Thymus (tissue), 11 donors: ENCODE data around the gene GLRX5. TPM values are rescaled to one million over a fixed set of nuclear protein-coding genes. Genes with fewer than 3 reads are reported as not detected.

Source experiments
- DNase-seq, 9 donors: peaks; one replicate each; pipeline ENCODE4 v3.0.0-alpha.2; 2013; ENCODE audit warnings: low spot score in 9 of 9, low read depth in 6 of 9, missing footprints in 1 of 9
- H3K27ac ChIP-seq, 2 donors: one replicate each; pipeline ENCODE4 v1.5.1; 2013; ENCODE audit warnings: control low read depth in 1 of 2, low read depth in 1 of 2, low read length in 1 of 2, mild to moderate bottlenecking in 1 of 2, moderate library complexity in 1 of 2
- H3K27me3 ChIP-seq, 2 donors: one replicate each; pipeline ENCODE4 v1.5.1; 2013; ENCODE audit warnings: low read length in 1 of 2; ENCODE audit not compliant: control insufficient read depth in 2 of 2, insufficient read depth in 1 of 2
- H3K36me3 ChIP-seq, 2 donors: one replicate each; pipeline ENCODE4 v1.5.1; 2013; ENCODE audit warnings: low read length in 1 of 2, mild to moderate bottlenecking in 1 of 2, moderate library complexity in 1 of 2; ENCODE audit not compliant: control insufficient read depth in 2 of 2, insufficient read depth in 2 of 2
- H3K4me1 ChIP-seq, 2 donors: one replicate each; pipeline ENCODE4 v1.5.1; 2013; ENCODE audit warnings: low read length in 2 of 2; ENCODE audit not compliant: control insufficient read depth in 2 of 2, insufficient read depth in 2 of 2
- H3K4me3 ChIP-seq, 2 donors: one replicate each; pipeline ENCODE4 v1.5.1; 2013; ENCODE audit warnings: low read length in 2 of 2, control low read depth in 1 of 2, mild to moderate bottlenecking in 1 of 2
- H3K9me3 ChIP-seq, 2 donors: one replicate each; pipeline ENCODE4 v1.5.1; 2013; ENCODE audit warnings: low read length in 1 of 2, mild to moderate bottlenecking in 1 of 2; ENCODE audit not compliant: control insufficient read depth in 2 of 2, insufficient read depth in 1 of 2
- WGBS: extraction: QIAGEN DNeasy Blood & Tissue Kit; methylation state at CpG from one replicate; pipeline ENCODE4 v1.1.7; 2013; 5-methylcytosine and 5-hydroxymethylcytosine counted together
- polyA plus RNA-seq: library from polyadenylated mRNA; stranded (reverse); fragments of 200-250 nt; gene quantifications from one replicate; pipeline ENCODE4 v1.2.3, GENCODE V29; 2013
- total RNA-seq: library from RNA; stranded (reverse); fragments of 120-200 nt; gene quantifications from one replicate; pipeline ENCODE4 v1.2.4, GENCODE V29; 2013
- donor health status: healthy.

The GLRX5 gene
- total and polyA plus RNA-seq, 2 donors = 44.2 to 51.5 TPM

- H3K27ac ChIP-seq = no peak overlapping the region
- WGBS = 58% methylated on average over 4 of the region's 4 CpGs
- DNase-seq = no peak
- H3K36me3 ChIP-seq = peaks cover 0 to 1% of the 10 kb centered on the region in 2 donors
- H3K4me1 ChIP-seq = peaks cover 26% of the 10 kb centered on the region in 2 donors
- H3K27me3 ChIP-seq = no peaks in the 10 kb centered on the region
- peaks cover 0 to 1% of the 10 kb centered on the region in 2 donors for H3K9me3 ChIP-seq
- peak overlapping the region; percentile 73 to 86 for H3K4me3 ChIP-seq
Observed at GRCh38 chr14:95536036-95536593, 1.3 kb downstream of the GLRX5 start.

GRCh38 chr14:95536671-95537070 lies 1.8 kb downstream of the GLRX5 start:
- H3K4me3 ChIP-seq = peak overlapping the region in 1 of 2 donors; percentile 73
- no peaks in the 10 kb centered on the region for H3K36me3 ChIP-seq
- H3K9me3 ChIP-seq = peaks cover 0 to 1% of the 10 kb centered on the region in 2 donors
- 86% methylated on average over 5 of the region's 5 CpGs for WGBS
- H3K27me3 ChIP-seq = no peaks in the 10 kb centered on the region
- H3K27ac ChIP-seq = no peak overlapping the region
- no peak for DNase-seq
- peaks cover 26% of the 10 kb centered on the region in 2 donors for H3K4me1 ChIP-seq

GRCh38 chr14:95537298-95538089 lies 2.6 kb downstream of the GLRX5 start:
- no peaks in the 10 kb centered on the region for H3K36me3 ChIP-seq
- H3K27me3 ChIP-seq = no peaks in the 10 kb centered on the region
- H3K27ac ChIP-seq = no peak overlapping the region
- WGBS = 97% methylated on average over 9 of the region's 9 CpGs
- H3K4me3 ChIP-seq = no peak overlapping the region
- no peak for DNase-seq
- peaks cover 0 to 1% of the 10 kb centered on the region in 2 donors for H3K9me3 ChIP-seq
- H3K4me1 ChIP-seq = peaks cover 23 to 26% of the 10 kb centered on the region in 2 donors

- H3K9me3 ChIP-seq = peaks cover 0 to 1% of the 10 kb centered on the region in 2 donors
- H3K4me1 ChIP-seq = peaks cover 14 to 18% of the 10 kb centered on the region in 2 donors
- no peak overlapping the region for H3K4me3 ChIP-seq
- WGBS = 98% methylated on average over 14 of the region's 14 CpGs
- DNase-seq = no peak
- H3K27me3 ChIP-seq = no peaks in the 10 kb centered on the region
- H3K36me3 ChIP-seq = no peaks in the 10 kb centered on the region
- H3K27ac ChIP-seq = no peak overlapping the region
Observed at GRCh38 chr14:95538801-95539509, 4.1 kb downstream of the GLRX5 start.

GRCh38 chr14:95540236-95540855 lies 5.5 kb downstream of the GLRX5 start:
- peaks cover 13 to 18% of the 10 kb centered on the region in 2 donors for H3K4me1 ChIP-seq
- no peak for DNase-seq
- H3K36me3 ChIP-seq = peaks cover 0 to 9% of the 10 kb centered on the region in 2 donors
- no peak overlapping the region for H3K27ac ChIP-seq
- H3K4me3 ChIP-seq = no peak overlapping the region
- WGBS = 90% methylated on average over 6 of the region's 6 CpGs
- H3K9me3 ChIP-seq = no peaks in the 10 kb centered on the region
- H3K27me3 ChIP-seq = no peaks in the 10 kb centered on the region

GRCh38 chr14:95541346-95541745 lies 6.5 kb downstream of the GLRX5 start:
- Histone ChIP-seq H3K4me3 (no peak overlapping the region), H3K27ac (no peak overlapping the region), H3K27me3 (no peaks in the 10 kb centered on the region), H3K36me3 (peaks cover 0 to 14% of the 10 kb centered on the region in 2 donors), H3K4me1 (peaks cover 4 to 10% of the 10 kb centered on the region in 2 donors), H3K9me3 (no peaks in the 10 kb centered on the region)
- WGBS = 90% methylated on average over 4 of the region's 4 CpGs
- no peak for DNase-seq

GRCh38 chr14:95541932-95542930 lies 7.4 kb downstream of the GLRX5 start:
- 98% methylated on average over 8 of the region's 8 CpGs for WGBS
- Histone ChIP-seq H3K36me3 (peaks cover 0 to 14% of the 10 kb centered on the region in 2 donors), H3K4me1 (peaks cover 0 to 3% of the 10 kb centered on the region in 2 donors), H3K9me3 (no peaks in the 10 kb centered on the region), H3K27me3 (no peaks in the 10 kb centered on the region), H3K27ac (no peak overlapping the region), H3K4me3 (no peak overlapping the region)
- DNase-seq = no peak

GRCh38 chr14:95543021-95543420 lies 8.2 kb downstream of the GLRX5 start:
- H3K27ac ChIP-seq = no peak overlapping the region
- H3K27me3 ChIP-seq = no peaks in the 10 kb centered on the region
- H3K4me3 ChIP-seq = no peak overlapping the region
- peaks cover 0 to 18% of the 10 kb centered on the region in 2 donors for H3K36me3 ChIP-seq
- WGBS = 98% methylated on average over 5 of the region's 5 CpGs
- no peaks in the 10 kb centered on the region for H3K9me3 ChIP-seq
- DNase-seq = no peak
- no peaks in the 10 kb centered on the region for H3K4me1 ChIP-seq
